HCT116 (cell line): ENCODE data around the gene RFX2. TPM values are rescaled to one million over a fixed set of nuclear protein-coding genes. Genes with fewer than 3 reads are reported as not detected.

Source experiments
- ATAC-seq: fragments of 200-7000 bp; cut with Tn5 transposase; 2 replicates; pipeline ENCODE4 v1.9.1; 2020; ENCODE audit warnings: mild to moderate bottlenecking, moderate library complexity
- BruUV-seq: library from RNA; stranded (reverse); fragments of 400-500 nt; replicated peaks from 2 replicates; lab custom pipeline; 2021; lab: Mats Ljungman, UMichigan
- CTCF ChIA-PET: fragments of 300-600 bp; sonication (Branson Sonifier 250); formaldehyde crosslinking; loops from one replicate; lab custom pipeline; 2021; ENCODE audit warnings: antibody characterized with exemption; lab: Charles Lee
- POLR2A ChIA-PET: fragments of 300-600, 350-600 bp; sonication (Branson Sonifier 250); formaldehyde crosslinking; loops from one replicate; lab custom pipeline; 2021; ENCODE audit warnings: antibody characterized with exemption; lab: Charles Lee
- RAD21 ChIA-PET, 2 experiments: fragments of 300-600 bp; sonication (Branson Sonifier 250); formaldehyde crosslinking; loops; one replicate each; lab custom pipeline; 2023; ENCODE audit warnings: low total read pairs in 2 of 2; ENCODE audit not compliant: uncharacterized antibody in 2 of 2, unreplicated experiment in 2 of 2, low non-redundant PET in 1 of 2; lab: Charles Lee
- DNase-seq: peaks from one replicate; pipeline ENCODE4 v3.0.0-alpha.2; 2010; ENCODE audit warnings: low read depth, low spot score
- H2AFZ ChIP-seq: fragments of 200-600 bp; shearing (Covaris generic), sonication (generic); 2 replicates; pipeline ENCODE4 v1.6.1; 2017; ENCODE audit warnings: low read depth, mixed run types, mixed read lengths, antibody characterized with exemption, low read length; ENCODE audit not compliant: poor library complexity, severe bottlenecking
- H3K27ac ChIP-seq: 2 replicates; pipeline ENCODE4 v1.5.1; 2012; ENCODE audit warnings: low read depth, low read length
- H3K27me3 ChIP-seq: fragments of 200-600 bp; sonication (generic); 2 replicates; pipeline ENCODE4 v1.6.1; 2016; ENCODE audit warnings: mixed run types, low read length, mixed read lengths; ENCODE audit not compliant: insufficient read depth
- H3K36me3 ChIP-seq, 2 experiments: fragments of 200-500 bp in 1 of 2; fragments of 200-600 bp in 1 of 2; sonication (Bioruptor generic) in 1 of 2; sonication (generic) in 1 of 2; 2 replicates each; pipeline versions ENCODE4 v1.5.1 to v1.6.1; 2014 to 2016; ENCODE audit warnings: low read length in 2 of 2, inconsistent platforms in 1 of 2, mixed read lengths in 1 of 2, mixed run types in 1 of 2; ENCODE audit not compliant: insufficient read depth in 2 of 2, control insufficient read depth in 1 of 2
- H3K4me1 ChIP-seq, 2 experiments: fragments of 200-600 bp in 1 of 2; sonication (generic) in 1 of 2; 2 replicates each; pipeline versions ENCODE4 v1.5.1 to v1.6.1; 2012 to 2017; ENCODE audit warnings: low read length in 2 of 2, inconsistent platforms in 1 of 2, mild to moderate bottlenecking in 1 of 2, mixed read lengths in 1 of 2, mixed run types in 1 of 2, moderate library complexity in 1 of 2; ENCODE audit not compliant: insufficient read depth in 2 of 2, control insufficient read depth in 1 of 2
- H3K4me2 ChIP-seq: fragments of 200-600 bp; sonication (generic); 2 replicates; pipeline ENCODE4 v1.6.1; 2017; ENCODE audit warnings: mixed run types, low read length, mixed read lengths
- H3K4me3 ChIP-seq, 2 experiments: fragments of 200-600 bp in 1 of 2; sonication (generic) in 1 of 2; replicated peaks in 1 of 2; 2 replicates each; pipeline ENCODE4 v1.5.1; 2011 to 2016; ENCODE audit warnings: low read length in 2 of 2, control low read depth in 1 of 2, low read depth in 1 of 2, mild to moderate bottlenecking in 1 of 2, mixed read lengths in 1 of 2, mixed run types in 1 of 2
- H3K79me2 ChIP-seq: fragments of 200-600 bp; sonication (generic); 2 replicates; pipeline ENCODE4 v1.6.1; 2017; ENCODE audit warnings: mild to moderate bottlenecking, mixed run types, low read length, moderate library complexity, mixed read lengths; ENCODE audit not compliant: insufficient read depth
- H3K9ac ChIP-seq: fragments of 200-600 bp; sonication (generic); 2 replicates; pipeline ENCODE4 v1.6.1; 2016; ENCODE audit warnings: low read length, mixed read lengths
- H3K9me2 ChIP-seq: fragments of 200-600 bp; sonication (generic), shearing (Covaris generic); 2 replicates; pipeline ENCODE4 v1.6.1; 2017; ENCODE audit warnings: mixed run types, mild to moderate bottlenecking, moderate library complexity; ENCODE audit not compliant: insufficient read depth
- H3K9me3 ChIP-seq, 2 experiments: fragments of 200-500 bp in 1 of 2; fragments of 200-600 bp in 1 of 2; sonication (Bioruptor generic) in 1 of 2; sonication (generic) in 1 of 2; 2 replicates each; pipeline ENCODE4 v1.6.1; 2014 to 2017; ENCODE audit warnings: low read length in 2 of 2, mixed read lengths in 2 of 2, inconsistent platforms in 1 of 2, low read depth in 1 of 2, mild to moderate bottlenecking in 1 of 2, mixed run types in 1 of 2, moderate library complexity in 1 of 2; ENCODE audit not compliant: control insufficient read depth in 1 of 2, insufficient read depth in 1 of 2
- H4K20me1 ChIP-seq: fragments of 200-600 bp; sonication (generic), shearing (Covaris generic); 2 replicates; pipeline ENCODE4 v1.6.1; 2017; ENCODE audit warnings: mixed run types, mild to moderate bottlenecking, moderate library complexity; ENCODE audit not compliant: insufficient read depth
- ATF3 ChIP-seq: IDR thresholded peaks from 2 replicates; pipeline ENCODE4 v1.6.1; 2012
- CBX3 ChIP-seq: IDR thresholded peaks from 2 replicates; pipeline ENCODE4 v1.6.1; 2012; ENCODE audit warnings: low read depth
- CEBPB ChIP-seq: IDR thresholded peaks from 2 replicates; pipeline ENCODE4 v1.6.1; 2012; ENCODE audit warnings: low read depth
- ELF1 ChIP-seq: IDR thresholded peaks from 2 replicates; pipeline ENCODE4 v1.6.1; 2012; ENCODE audit warnings: low read depth, borderline replicate concordance
- EZH2 ChIP-seq: fragments of 200-600 bp; sonication (generic); IDR thresholded peaks from 2 replicates; pipeline ENCODE4 v1.6.1; 2017; ENCODE audit warnings: antibody characterized with exemption, mixed run types
- EZH2phosphoT487 ChIP-seq: fragments of 200-600 bp; IDR thresholded peaks from 2 replicates; pipeline ENCODE4 v1.6.1; 2018; ENCODE audit warnings: antibody characterized with exemption, borderline replicate concordance
- POLR2A ChIP-seq: IDR thresholded peaks from 2 replicates; pipeline ENCODE4 v1.7.0; 2011; ENCODE audit warnings: borderline replicate concordance; ENCODE audit not compliant: insufficient read depth, insufficient read length; ENCODE audit errors: extremely low read depth
- REST ChIP-seq: IDR thresholded peaks from 2 replicates; pipeline ENCODE4 v1.6.1; 2012; ENCODE audit warnings: low read depth
- SIN3A ChIP-seq: IDR thresholded peaks from 2 replicates; pipeline ENCODE4 v1.6.1; 2012; ENCODE audit warnings: low read depth
- SP1 ChIP-seq: IDR thresholded peaks from 2 replicates; pipeline ENCODE4 v1.6.1; 2012; ENCODE audit warnings: low read depth
- TCF7L2 ChIP-seq: IDR thresholded peaks from 2 replicates; pipeline ENCODE4 v1.7.0; 2011; ENCODE audit warnings: borderline replicate concordance, inconsistent platforms; ENCODE audit not compliant: insufficient read depth, insufficient read length; ENCODE audit errors: extremely low read depth
- ZFX ChIP-seq: fragments of 450-650 bp; IDR thresholded peaks from 2 replicates; pipeline ENCODE4 v1.6.1; 2017
- ZNF274 ChIP-seq: fragments of 200-500 bp; sonication (Bioruptor generic); IDR thresholded peaks from 2 replicates; pipeline ENCODE4 v1.6.1; 2014; ENCODE audit warnings: mild to moderate bottlenecking, low read depth, low read length, inconsistent platforms
- intact Hi-C: fragments of 100-400 bp; cut with micrococcal nuclease; formaldehyde crosslinking; loops from 2 replicates; pipeline ENCODE4 v1.10.0; 2022
- total RNA-seq: library from RNA; stranded (reverse); gene quantifications from one replicate; pipeline ENCODE4 v1.2.1, GENCODE V29; 2021; ENCODE audit not compliant: unreplicated experiment

RFX2 gene
- total RNA-seq, 1 experiment from 2014 or later, result 13.7 TPM

- intact Hi-C loops, result no loop called here
- H3K9me2 ChIP-seq, result no peaks in the 10 kb centered on the region
- H3K4me1 ChIP-seq, result peaks cover 0 to 7% of the 10 kb centered on the region in 2 experiments; a peak in 1 of 4 replicates
- H4K20me1 ChIP-seq, result no peaks in the 10 kb centered on the region
- H3K4me3 ChIP-seq, result no peak overlapping the region
- no peak overlapping the region for H3K27ac ChIP-seq
- POLR2A ChIA-PET, result no interaction called here
- H3K9me3 ChIP-seq, result no peaks in the 10 kb centered on the region
- CTCF ChIA-PET, result interaction anchor here (1.0 kb wide), 1 partner anchor 22 kb away, joined by 3 read pairs; no protein-coding TSS in a partner anchor
- H3K9ac ChIP-seq, result no peak overlapping the region
- H2AFZ ChIP-seq, result no peak overlapping the region
- no peak overlapping the region for H3K4me2 ChIP-seq
- BruUV-seq, result no TSS peak
- ATAC-seq (no peak), DNase-seq (no peak)
- RAD21 ChIA-PET, result no interaction called here
- no peaks in the 10 kb centered on the region for H3K27me3 ChIP-seq
- H3K36me3 ChIP-seq, result no peaks in the 10 kb centered on the region
- peaks cover 8% of the 10 kb centered on the region for H3K79me2 ChIP-seq
- TF ChIP-seq SP1, result no peak
Measured at GRCh38 chr19:6103894-6104293, 6.4 kb downstream of the RFX2 start.

GRCh38 chr19:6103217-6103644, 7.1 kb downstream of the RFX2 start:
- no peak for DNase-seq
- peaks cover 0 to 7% of the 10 kb centered on the region in 2 experiments; a peak in 1 of 4 replicates for H3K4me1 ChIP-seq
- no peaks in the 10 kb centered on the region for H4K20me1 ChIP-seq
- no peak overlapping the region for H2AFZ ChIP-seq
- ChIA-PET CTCF (interaction anchor here (1.0 kb wide), 1 partner anchor 23 kb away, joined by 3 read pairs; no protein-coding TSS in a partner anchor), POLR2A (no interaction called here)
- H3K27me3 ChIP-seq, result no peaks in the 10 kb centered on the region
- no peak overlapping the region for H3K4me2 ChIP-seq
- H3K79me2 ChIP-seq, result peaks cover 8% of the 10 kb centered on the region
- H3K36me3 ChIP-seq, result no peaks in the 10 kb centered on the region
- intact Hi-C loops, result no loop called here
- no peak for TF ChIP-seq CEBPB
- no peak for TF ChIP-seq CBX3
- TF ChIP-seq REST, result no peak
- no peak for TF ChIP-seq POLR2A
- no peak for TF ChIP-seq EZH2
- no peak for TF ChIP-seq ZNF274
- no peak for TF ChIP-seq TCF7L2
- TF ChIP-seq SIN3A, result no peak
- no peak for TF ChIP-seq ZFX
- TF ChIP-seq SP1, result no peak
- TF ChIP-seq ATF3, result no peak
- no peak for TF ChIP-seq ELF1
- TF ChIP-seq EZH2phosphoT487, result no peak
- TF ChIP-seq, all 23 proteins: peak for 0
- Histone ChIP-seq H3K9me3 (no peaks in the 10 kb centered on the region), H3K4me3 (no peak overlapping the region), H3K9me2 (no peaks in the 10 kb centered on the region), H3K9ac (no peak overlapping the region), H3K27ac (no peak overlapping the region)
- ATAC-seq, result no peak
- BruUV-seq, result no TSS peak
- RAD21 ChIA-PET, result no interaction called here
